ENCODE measurements around the gene NDE1.

The NDE1 gene

GRCh38 chr16:15741207-15741871, 91.3 kb downstream of the NDE1 start:
- no peak for DNase-seq

GRCh38 chr16:15742716-15743115, 92.7 kb downstream of the NDE1 start:
- DNase-seq = no peak

- DNase-seq = no peak
Measured at GRCh38 chr16:15743657-15744056, 93.6 kb downstream of the NDE1 start.

GRCh38 chr16:15746332-15746731, 96.3 kb downstream of the NDE1 start:
- DNase-seq = no peak

GRCh38 chr16:15747937-15748336, 97.9 kb downstream of the NDE1 start:
- DNase-seq = no peak

GRCh38 chr16:15748654-15749053, 98.6 kb downstream of the NDE1 start:
- DNase-seq = no peak

- DNase-seq = no peak
Measured at GRCh38 chr16:15749371-15749770, 99.3 kb downstream of the NDE1 start.

GRCh38 chr16:15749985-15750384, 99.9 kb downstream of the NDE1 start:
- DNase-seq = no peak

GRCh38 chr16:15751940-15752339, 101.9 kb downstream of the NDE1 start:
- DNase-seq = no peak

GRCh38 chr16:15752717-15753488, 102.9 kb downstream of the NDE1 start:
- no peak for DNase-seq

- no peak for DNase-seq
Measured at GRCh38 chr16:15754821-15755534, 104.9 kb downstream of the NDE1 start.

- no peak for DNase-seq
Measured at GRCh38 chr16:15757077-15757386, 107.0 kb downstream of the NDE1 start.

- DNase-seq = no peak
Measured at GRCh38 chr16:15757630-15758251, 107.7 kb downstream of the NDE1 start.

- DNase-seq = no peak
Measured at GRCh38 chr16:15759070-15759469, 109.0 kb downstream of the NDE1 start.

GRCh38 chr16:15760129-15760528, 110.1 kb downstream of the NDE1 start:
- no peak for DNase-seq

GRCh38 chr16:15764112-15764511, 114.1 kb downstream of the NDE1 start:
- no peak for DNase-seq

GRCh38 chr16:15765116-15765515, 115.1 kb downstream of the NDE1 start:
- no peak for DNase-seq

- peak; percentile 49 to 50 for DNase-seq
Measured at GRCh38 chr16:15765880-15766279, 115.8 kb downstream of the NDE1 start.

GRCh38 chr16:15766918-15767317, 116.9 kb downstream of the NDE1 start:
- DNase-seq = no peak

- no peak for DNase-seq
Measured at GRCh38 chr16:15768201-15768600, 118.2 kb downstream of the NDE1 start.

GRCh38 chr16:15769239-15769638, 119.2 kb downstream of the NDE1 start:
- no peak for DNase-seq

GRCh38 chr16:15770107-15770506, 120.1 kb downstream of the NDE1 start:
- no peak for DNase-seq

GRCh38 chr16:15770512-15770911, 120.5 kb downstream of the NDE1 start:
- no peak for DNase-seq

- DNase-seq = no peak
Measured at GRCh38 chr16:15771694-15772093, 121.6 kb downstream of the NDE1 start.

All from AML-193 (cell line).